K562 (cell line): ENCODE results near the gene MDM4. TPM values are rescaled to one million over a fixed set of nuclear protein-coding genes. Genes with fewer than 3 reads are reported as not detected.
A peak's percentile ranks its signal among the peaks of the same experiment; 100 is the strongest.

Experiments
- ATAC-seq: fragments of 200-7000 bp; cut with Tn5 transposase; 3 replicates; pipeline ENCODE4 v1.9.1; 2020; ENCODE audit warnings: moderate library complexity
- Bru-seq: library from RNA; stranded (reverse); fragments of 400-500 nt; gene quantifications from one replicate; lab custom pipeline; 2021; lab: Mats Ljungman, UMichigan
- BruChase-seq, 2 experiments: library from RNA; stranded (reverse); fragments of 400-500 nt; gene quantifications; one replicate each; lab custom pipeline; 2021; lab: Mats Ljungman, UMichigan
- BruUV-seq: library from RNA; stranded (reverse); fragments of 400-500 nt; replicated peaks from 2 replicates; lab custom pipeline; 2021; lab: Mats Ljungman, UMichigan
- CTCF ChIA-PET: fragments of 300-600 bp; formaldehyde crosslinking; extraction: SDS; loops from one replicate; lab custom pipeline; 2021; ENCODE audit warnings: low intra/inter-chr PET ratio; lab: Yijun Ruan, JAX
- POLR2A ChIA-PET: fragments of 300-600, 350-650 bp; sonication (Branson Sonifier 250); formaldehyde crosslinking; extraction: SDS; loops from one replicate; lab custom pipeline; 2021; ENCODE audit warnings: antibody characterized with exemption, inconsistent platforms; lab: Yijun Ruan, JAX
- DNase-seq, 4 experiments: peaks; one replicate each; pipeline versions ENCODE4 v3.0.0 to v3.0.0-alpha.2; 2011 to 2018; ENCODE audit warnings: low spot score in 3 of 4, mixed read lengths in 3 of 4; ENCODE audit errors: extremely low read depth in 1 of 4
- FAIRE-seq: peaks from 2 replicates; lab custom pipeline; 2011; peaks lifted over from hg19 to GRCh38; lab: Jason Lieb, UNC
- H2AFZ ChIP-seq: 2 replicates; pipeline ENCODE4 v1.6.0; 2011; ENCODE audit warnings: low read depth, low read length, control low read depth, inconsistent platforms
- H3K27ac ChIP-seq: fragments of 200-600 bp; 3 replicates; pipeline ENCODE4 v1.8.0; 2011; ENCODE audit warnings: low read depth, mild to moderate bottlenecking, control low read depth, inconsistent platforms, low read length, moderate library complexity, mixed read lengths; ENCODE audit errors: extremely low read depth
- H3K27me3 ChIP-seq, 2 experiments: fragments of 300-600 bp in 1 of 2; 2 replicates in 1 of 2; 3 replicates in 1 of 2; pipeline versions ENCODE4 v1.6.0 to v1.8.0; 2011; ENCODE audit warnings: inconsistent platforms in 2 of 2, low read length in 2 of 2, mild to moderate bottlenecking in 1 of 2, mixed read lengths in 1 of 2, moderate library complexity in 1 of 2; ENCODE audit not compliant: control insufficient read depth in 2 of 2, insufficient read depth in 2 of 2
- H3K36me3 ChIP-seq: fragments of 300-600 bp; 3 replicates; pipeline ENCODE4 v1.8.0; 2011; ENCODE audit warnings: mild to moderate bottlenecking, low read length, inconsistent platforms; ENCODE audit not compliant: control insufficient read depth, insufficient read depth
- H3K4me1 ChIP-seq, 2 experiments: fragments of 200-600 bp in 1 of 2; replicated peaks in 1 of 2; 2 replicates in 1 of 2; 3 replicates in 1 of 2; pipeline versions ENCODE4 v1.5.1 to v1.8.0; 2011; ENCODE audit warnings: inconsistent platforms in 2 of 2, low read length in 2 of 2, mild to moderate bottlenecking in 1 of 2, mixed read lengths in 1 of 2, moderate library complexity in 1 of 2; ENCODE audit not compliant: control insufficient read depth in 2 of 2, insufficient read depth in 2 of 2
- H3K4me2 ChIP-seq: 2 replicates; pipeline ENCODE4 v1.6.1; 2011; ENCODE audit warnings: low read length, control low read depth, inconsistent platforms, mixed read lengths; ENCODE audit not compliant: insufficient read depth
- H3K4me3 ChIP-seq: fragments of 200-600 bp; sonication (generic), shearing (Covaris generic); 2 replicates; pipeline ENCODE4 v1.5.1; 2016; ENCODE audit warnings: control low read depth, inconsistent platforms
- H3K79me2 ChIP-seq: fragments of 200-600 bp; 3 replicates; pipeline ENCODE4 v1.8.0; 2011; ENCODE audit warnings: low read length, inconsistent platforms; ENCODE audit not compliant: control insufficient read depth, insufficient read depth
- H3K9ac ChIP-seq, 2 experiments: 2 replicates each; pipeline versions ENCODE4 v1.6.0 to v1.6.1; 2011; ENCODE audit warnings: low read depth in 2 of 2, low read length in 2 of 2, control low read depth in 1 of 2, inconsistent platforms in 1 of 2, mild to moderate bottlenecking in 1 of 2, mixed read lengths in 1 of 2; ENCODE audit not compliant: insufficient read depth in 1 of 2
- H3K9me1 ChIP-seq: one replicate; pipeline ENCODE4 v1.6.0; 2011; ENCODE audit warnings: inconsistent platforms, mild to moderate bottlenecking, low read length, moderate library complexity; ENCODE audit not compliant: control insufficient read depth, insufficient read depth
- H3K9me3 ChIP-seq: replicated peaks from 2 replicates; pipeline ENCODE4 v1.5.1; 2011; ENCODE audit warnings: low read depth, low read length, inconsistent platforms; ENCODE audit not compliant: control insufficient read depth, insufficient read depth
- H4K20me1 ChIP-seq: replicated peaks from 2 replicates; pipeline ENCODE4 v1.6.1; 2011; ENCODE audit warnings: low read length, inconsistent platforms, mixed read lengths; ENCODE audit not compliant: control insufficient read depth, insufficient read depth
- DACH1 ChIP-seq: fragments of 450-650 bp; IDR thresholded peaks from 2 replicates; pipeline ENCODE4 v1.6.1; 2018; ENCODE audit not compliant: partially characterized antibody
- EZH2 ChIP-seq: IDR thresholded peaks from 2 replicates; pipeline ENCODE4 v1.6.1; 2012; ENCODE audit warnings: low read depth, mild to moderate bottlenecking, inconsistent platforms, low read length, borderline replicate concordance
- HDAC3 ChIP-seq: fragments of 450-650 bp; IDR thresholded peaks from 2 replicates; pipeline ENCODE4 v1.6.1; 2018; ENCODE audit warnings: borderline replicate concordance, mild to moderate bottlenecking, moderate library complexity; ENCODE audit not compliant: partially characterized antibody
- MCM3 ChIP-seq: fragments of 450-650 bp; IDR thresholded peaks from 2 replicates; pipeline ENCODE4 v1.6.1; 2016
- NR2F6 ChIP-seq: fragments of 450-650 bp; formaldehyde crosslinking; IDR thresholded peaks from 2 replicates; pipeline ENCODE4 v1.4.0; 2020; ENCODE audit warnings: mild to moderate bottlenecking
- SIN3B ChIP-seq: fragments of 450-650 bp; IDR thresholded peaks from 2 replicates; pipeline ENCODE4 v1.6.1; 2017; ENCODE audit warnings: low read depth, mild to moderate bottlenecking, moderate library complexity
- TFE3 ChIP-seq: fragments of 450-650 bp; formaldehyde crosslinking; IDR thresholded peaks from 2 replicates; pipeline ENCODE4 v1.4.0; 2020; ENCODE audit warnings: mild to moderate bottlenecking, mixed read lengths
- ZNF384 ChIP-seq: IDR thresholded peaks from 2 replicates; pipeline ENCODE4 v1.6.1; 2012; ENCODE audit warnings: low read depth, low read length, improper control_type of control experiment
- whole genome bisulfite sequencing: fragments of 100-300 bp; shearing (Covaris generic); methylation state at CpG from one replicate; pipeline ENCODE4 v1.1.6; 2016; ENCODE audit warnings: low coverage, mixed read lengths; ENCODE audit not compliant: insufficient coverage; ENCODE audit errors: missing lambda C conversion rate; 5-methylcytosine and 5-hydroxymethylcytosine counted together
- in situ Hi-C: fragments of 300-500 bp; cut with MboI; formaldehyde crosslinking; loops from 4 replicates; pipeline ENCODE4 v1.15.0; 2018; ENCODE audit warnings: inconsistent platforms, mixed read lengths
- intact Hi-C: fragments of 100-400 bp; cut with micrococcal nuclease; formaldehyde crosslinking; loops from 2 replicates; pipeline ENCODE4 v1.14.2; 2022
- long read RNA-seq, 3 experiments: library from polyadenylated mRNA in 2 of 3; library from RNA in 1 of 3; unstranded in 2 of 3; stranded (forward) in 1 of 3; transcript quantifications; one replicate each; pipeline ENCODE4 v2.0.0, GENCODE V29; 2019 to 2022
- polyA minus RNA-seq, 3 experiments: library from RNA; depleted of rRNA, polyadenylated mRNA; stranded (reverse); fragments of >200 nt; gene quantifications; 2 replicates each; pipeline ENCODE4 v1.2.3, GENCODE V29; 2011
- polyA plus RNA-seq, 8 experiments: library from polyadenylated mRNA; depleted of rRNA in 4 of 8; stranded (reverse) in 5 of 8; unstranded in 3 of 8; fragments of >200 nt; fragmentation: Nextera tagmentation in 2 of 8; fragmentation: Illumina TruSeq in 1 of 8; extraction: Ambion mirVana in 2 of 8; extraction: Trizol in 1 of 8; gene quantifications; 2 replicates each; pipeline versions ENCODE4 v1.2.1 to v1.2.3, GENCODE V29; 2011 to 2014; ENCODE audit warnings: inconsistent platforms in 1 of 8, missing spikeins in 1 of 8
- total RNA-seq, 7 experiments: library from RNA; depleted of rRNA in 6 of 7; stranded (reverse); fragments of >200 nt in 6 of 7; fragmentation: Illumina TruSeq in 2 of 7; extraction: Trizol in 2 of 7; gene quantifications; 2 replicates each; pipeline versions ENCODE4 v1.2.1 to v1.2.3, GENCODE V29; 2011 to 2021; ENCODE audit warnings: low replicate concordance in 1 of 7

MDM4 gene
- total RNA-seq (2011; cell fraction: chromatin; rRNA removed; ENCODE audit: low replicate concordance): 237 and 644 TPM in 2 replicates
- total RNA-seq (2011; cell fraction: nucleolus; rRNA removed): 117 and 136 TPM in 2 replicates
- total RNA-seq (2011; cell fraction: nucleoplasm; rRNA removed): 249 and 386 TPM in 2 replicates
- total RNA-seq (2014; rRNA removed): 21.2 and 24.6 TPM in 2 replicates
- 40.6 and 53.0 TPM in 2 replicates for total RNA-seq (2014; rRNA removed; fragmentation: Illumina TruSeq; extraction: Trizol)
- 32.2 and 33.4 TPM in 2 replicates for total RNA-seq (2015; rRNA removed; fragmentation: Illumina TruSeq; extraction: Trizol)
- 55.9 and 61.7 TPM in 2 replicates for total RNA-seq (2021)
- 41.2 and 46.7 TPM in 2 replicates for polyA plus RNA-seq (2011; rRNA removed)
- 5.9 and 16.5 TPM in 2 replicates for polyA plus RNA-seq (2011; cell fraction: cytosol; rRNA removed)
- 63.1 and 81.2 TPM in 2 replicates for polyA plus RNA-seq (2011; cell fraction: nucleus; rRNA removed)
- 5.2 and 7.5 TPM in 2 replicates for polyA plus RNA-seq (2012)
- polyA plus RNA-seq (2014; fragmentation: Illumina TruSeq; extraction: Trizol): 10.0 TPM in 2 replicates
- 10 to 100 TPM in 1 of 2 experiments, 1 to 10 TPM in 1; 3.3 to 11.1 TPM for polyA plus RNA-seq (2014; fragmentation: Nextera tagmentation; extraction: Ambion mirVana)
- polyA plus RNA-seq (2014; rRNA removed): 17.9 and 22.6 TPM in 2 replicates
- polyA minus RNA-seq (2011; rRNA and poly(A)+ RNA removed): 171 and 249 TPM in 2 replicates
- polyA minus RNA-seq (2011; cell fraction: cytosol; rRNA and poly(A)+ RNA removed): 15.7 and 26.6 TPM in 2 replicates
- 120 and 165 TPM in 2 replicates for polyA minus RNA-seq (2011; cell fraction: nucleus; rRNA and poly(A)+ RNA removed)
- percentile 92 among the genes with signal in this experiment for Bru-seq, nascent RNA
- percentile 96 among the genes with signal in this experiment for BruChase-seq, experiment 1, labeled RNA remaining after a 2-hour chase
- percentile 96 among the genes with signal in this experiment for BruChase-seq, experiment 2, labeled RNA remaining after a 6-hour chase
- long read RNA-seq, experiment 1, full-length matches to known transcripts: 11 of 33 reads
- long read RNA-seq, experiment 1, partial matches to known transcripts: 1 of 33 reads
- long read RNA-seq, experiment 1, other reads (novel, unspliced or antisense): 21 of 33 reads
- long read RNA-seq, experiment 2, full-length matches to known transcripts: 1 of 2 reads
- long read RNA-seq, experiment 2, partial matches to known transcripts: 0 of 2 reads
- long read RNA-seq, experiment 2, other reads (novel, unspliced or antisense): 1 of 2 reads
- long read RNA-seq, experiment 3, full-length matches to known transcripts: 1 of 7 reads
- long read RNA-seq, experiment 3, partial matches to known transcripts: 1 of 7 reads
- long read RNA-seq, experiment 3, other reads (novel, unspliced or antisense): 5 of 7 reads

- FAIRE-seq (peak; percentile 98), ATAC-seq (peak; percentile 95), DNase-seq (peak; percentile 94 to 99 (median 95))
- H3K9ac ChIP-seq: peak within 1 kb of the TSS; percentile 91 to 95
- H3K4me3 ChIP-seq: peak within 1 kb of the TSS; percentile 75
- 1% methylated on average over 29 of the region's 43 CpGs for WGBS
- peaks cover 3% of the 10 kb centered on the region for H3K9me1 ChIP-seq
- in situ Hi-C loops: no loop called here
- H3K4me1 ChIP-seq: peaks cover 34 to 43% of the 10 kb centered on the region in 2 experiments
- H3K9me3 ChIP-seq: no peaks in the 10 kb centered on the region
- peak within 1 kb of the TSS; percentile 86 for H3K4me2 ChIP-seq
- H3K36me3 ChIP-seq: peaks cover 35% of the 10 kb centered on the region
- peaks cover 51% of the 10 kb centered on the region for H3K79me2 ChIP-seq
- H4K20me1 ChIP-seq: peaks cover 14% of the 10 kb centered on the region; the same call in 1 of the 2 replicates
- intact Hi-C loops: loop anchor here (1.0 kb wide), 1 partner anchor 9 kb away; no protein-coding TSS in a partner anchor
- POLR2A ChIA-PET: interaction anchor here (0.5 to 5.7 kb wide), 34 partner anchors 10 to 1928 kb away, joined by 3 to 106 read pairs (median 4); partner anchors contain the start of genes ATP2B4 and PPP1R15B
- no peaks in the 10 kb centered on the region for H3K27me3 ChIP-seq
- CTCF ChIA-PET: interaction anchor here (0.8 kb wide), 1 partner anchor 291 kb away, joined by 4 read pairs; no protein-coding TSS in a partner anchor
- TSS peak; percentile 56 for BruUV-seq
- peak within 1 kb of the TSS; percentile 91 for H2AFZ ChIP-seq
- H3K27ac ChIP-seq: peak within 1 kb of the TSS; percentile 98
- TF ChIP-seq HDAC3 (no peak), EZH2 (no peak), MCM3 (no peak), DACH1 (peak; percentile 70), TFE3 (CRISPR knock-in tag) (no peak), NR2F6 (CRISPR knock-in tag) (no peak), ZNF384 (no peak), SIN3B (peak; percentile 88)
Observed at GRCh38 chr1:204516180-204516879, at the start of gene MDM4. Gene MDM4, plus strand, starts transcription at chr1:204516406. Its CDS starts 9,113 bp downstream, at chr1:204525519.
